ENCODE results near the gene PRR19.
"Not testable (repeated sequence)": the region's sequence is repeated elsewhere in the genome, so short reads cannot be mapped to it uniquely, and the experiment has no call there.

Gene PRR19, protein sequence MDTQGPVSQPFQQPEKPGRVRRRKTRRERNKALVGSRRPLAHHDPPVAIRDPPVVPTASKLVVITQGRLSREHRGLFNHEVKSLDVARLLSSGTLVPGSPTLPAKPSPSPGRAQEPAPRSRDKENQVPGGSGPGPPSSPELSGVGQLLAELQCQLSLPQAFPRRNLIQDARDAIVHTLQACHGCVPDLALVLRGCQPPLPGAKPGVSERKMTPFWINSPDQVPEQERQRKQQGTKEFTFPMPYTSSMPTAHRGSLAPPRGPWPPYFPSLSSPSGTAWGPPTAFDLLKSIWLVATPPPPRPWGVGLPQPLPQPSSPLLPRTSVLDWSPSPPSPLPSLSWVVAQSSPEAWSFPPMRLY

DNA sequence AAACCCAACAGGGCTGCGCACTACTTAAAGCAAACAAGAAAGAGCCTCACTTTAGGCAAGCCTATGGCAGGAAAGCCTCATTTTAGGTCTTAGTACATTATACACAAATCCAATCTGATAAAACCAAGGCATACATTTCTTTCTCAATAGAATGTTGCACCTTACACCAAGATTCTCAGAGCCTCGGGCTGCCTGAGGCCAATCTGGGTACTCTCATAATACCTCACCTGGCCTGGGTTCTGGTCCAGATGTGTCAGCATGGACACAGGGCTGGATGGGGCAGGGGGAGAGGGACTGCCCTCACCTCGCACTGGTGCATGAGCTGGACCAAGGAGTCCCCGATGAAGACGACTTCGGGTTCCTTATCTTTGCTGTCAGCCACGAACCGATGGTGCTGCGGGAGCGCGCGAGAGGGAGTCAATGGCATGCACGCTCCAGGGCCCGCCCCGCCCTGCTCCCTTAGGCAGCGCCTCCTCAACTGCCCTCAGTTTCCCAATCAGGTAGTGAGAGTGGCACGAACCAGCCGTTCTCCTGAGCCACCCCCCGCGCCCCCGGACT lies at the start of gene PRR19:
Gene PRR19 (plus strand): TSS at position 487 of the 558 bp plus-strand sequence. CDS start 7,453 bp downstream, outside the sequence.
- DNase-seq (ENCODE audit: low spot score): no peak

DNA sequence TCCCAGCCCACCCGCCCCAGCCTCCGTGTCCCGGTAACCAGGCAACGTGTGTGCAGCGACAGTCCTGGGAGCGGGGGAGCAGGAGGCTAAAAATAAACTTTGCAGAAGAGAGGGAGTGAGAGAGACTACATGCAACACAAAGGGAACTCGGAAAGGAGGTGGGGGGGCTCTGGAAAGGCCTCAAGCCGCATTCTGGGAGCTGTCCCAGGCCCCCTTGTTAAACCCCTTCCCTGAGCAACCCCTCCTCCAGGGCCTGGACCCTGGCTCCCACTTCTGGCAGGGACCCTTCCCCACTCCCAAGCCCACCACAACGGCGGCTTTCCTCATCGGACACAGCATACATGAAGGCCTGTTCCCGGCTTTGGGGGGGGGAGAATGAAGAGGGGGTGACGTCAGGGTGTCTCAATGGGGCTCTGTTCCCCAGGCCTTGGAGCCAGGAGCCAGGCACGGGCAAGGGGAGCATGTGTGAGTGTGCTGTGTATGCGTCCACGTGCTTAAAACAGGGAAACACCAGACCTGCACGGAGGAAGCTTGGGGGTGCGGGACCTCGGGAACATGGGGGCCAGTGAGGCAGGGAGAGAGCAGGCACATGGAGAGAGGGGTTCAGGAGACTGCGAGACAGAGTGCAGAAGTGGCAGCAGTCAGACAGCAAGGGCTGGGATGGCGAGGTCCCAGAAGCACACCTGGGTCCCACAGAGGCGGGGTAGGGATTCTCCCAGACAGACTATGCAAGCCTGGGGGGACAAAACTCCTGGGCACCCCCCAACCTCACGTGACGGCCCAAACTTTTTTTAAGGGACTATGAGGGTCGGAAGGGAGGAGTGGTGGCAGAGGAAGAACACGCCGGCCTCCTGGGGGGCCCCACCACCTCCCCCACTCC lies 49.3 kb upstream of the PRR19 start:
- peak; percentile 92 for DNase-seq (ENCODE audit: low spot score)

DNA sequence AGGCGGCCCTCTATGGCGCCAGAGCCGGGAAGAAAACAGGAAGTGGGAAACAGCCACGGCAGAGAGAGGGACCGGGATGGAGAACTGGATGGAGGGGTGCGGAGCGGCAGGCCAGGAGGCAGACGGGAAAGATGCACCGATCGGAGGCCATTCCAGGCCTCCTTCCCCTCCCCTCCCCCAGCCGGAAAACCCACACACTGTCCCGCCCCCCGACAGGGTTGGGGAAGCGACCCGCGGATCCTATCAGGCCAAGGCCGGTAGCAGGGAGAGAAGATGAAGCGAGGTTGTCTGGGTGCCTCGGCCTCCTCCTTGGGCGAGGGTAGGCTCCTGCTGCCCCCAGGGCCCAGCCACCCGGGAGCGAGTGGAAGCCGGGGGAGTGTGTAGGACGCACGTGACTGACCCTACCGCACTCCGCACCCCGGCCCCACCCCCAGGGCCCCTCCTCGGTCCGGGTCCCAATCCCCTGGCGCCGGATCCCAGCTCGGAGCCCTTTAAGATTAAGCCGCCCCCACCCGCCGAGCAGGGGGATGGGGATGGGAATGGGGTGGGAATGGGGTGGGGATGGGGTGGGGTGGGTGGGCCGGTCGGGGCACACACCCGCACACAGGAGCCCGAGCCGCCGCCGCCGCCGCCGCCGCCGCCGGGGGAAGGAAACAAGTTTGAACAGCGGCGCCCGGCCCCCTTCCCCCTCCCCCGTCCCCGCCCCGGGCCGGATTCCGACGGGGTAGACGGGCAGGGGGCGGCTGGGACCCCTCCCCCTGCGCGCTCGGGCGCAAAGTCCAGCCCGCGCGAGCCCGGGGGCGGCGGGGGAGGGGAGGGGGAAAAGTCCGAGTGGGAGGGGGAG lies 48.5 kb upstream of the PRR19 start:
- peak; percentile 29 for DNase-seq (ENCODE audit: low spot score)

DNA sequence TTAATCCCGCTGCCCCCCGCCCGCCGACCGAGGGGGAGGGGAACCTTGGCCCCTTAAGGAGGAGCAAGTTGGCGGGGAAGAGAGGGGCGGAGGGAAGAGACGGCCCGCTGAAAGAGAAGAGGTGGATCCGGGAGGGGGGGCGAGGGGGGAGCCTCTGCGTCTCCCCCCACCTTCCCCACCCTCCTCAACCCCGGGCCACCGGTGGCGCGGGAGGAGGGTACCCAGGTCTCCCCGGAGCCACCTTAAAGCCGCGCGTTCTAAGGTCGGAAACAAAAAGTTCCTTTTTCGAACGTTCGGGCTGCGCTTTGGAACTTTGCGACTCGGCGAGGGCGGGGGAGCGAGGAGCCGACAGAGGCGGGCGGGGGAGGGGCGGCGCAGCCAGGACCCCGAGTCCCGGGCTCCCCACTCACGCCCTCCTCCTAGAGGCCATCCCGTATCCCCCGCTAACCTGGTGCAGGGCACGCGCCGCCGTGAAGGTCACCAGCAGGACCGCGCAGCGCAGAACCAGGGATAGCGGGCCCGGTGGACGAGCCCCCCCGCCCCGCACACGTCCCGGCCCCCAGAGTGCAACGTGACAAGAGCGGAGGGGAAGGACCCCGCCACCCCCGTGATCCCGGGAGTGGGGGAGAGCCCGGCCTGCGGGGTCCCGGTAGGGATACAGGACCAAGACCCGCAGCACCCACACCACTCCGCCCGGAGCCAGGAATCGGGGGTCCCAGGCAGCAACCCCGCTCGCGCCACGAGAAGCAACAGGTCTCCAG lies 47.7 kb upstream of the PRR19 start:
- peak; percentile 82 for DNase-seq (ENCODE audit: low spot score)

DNA sequence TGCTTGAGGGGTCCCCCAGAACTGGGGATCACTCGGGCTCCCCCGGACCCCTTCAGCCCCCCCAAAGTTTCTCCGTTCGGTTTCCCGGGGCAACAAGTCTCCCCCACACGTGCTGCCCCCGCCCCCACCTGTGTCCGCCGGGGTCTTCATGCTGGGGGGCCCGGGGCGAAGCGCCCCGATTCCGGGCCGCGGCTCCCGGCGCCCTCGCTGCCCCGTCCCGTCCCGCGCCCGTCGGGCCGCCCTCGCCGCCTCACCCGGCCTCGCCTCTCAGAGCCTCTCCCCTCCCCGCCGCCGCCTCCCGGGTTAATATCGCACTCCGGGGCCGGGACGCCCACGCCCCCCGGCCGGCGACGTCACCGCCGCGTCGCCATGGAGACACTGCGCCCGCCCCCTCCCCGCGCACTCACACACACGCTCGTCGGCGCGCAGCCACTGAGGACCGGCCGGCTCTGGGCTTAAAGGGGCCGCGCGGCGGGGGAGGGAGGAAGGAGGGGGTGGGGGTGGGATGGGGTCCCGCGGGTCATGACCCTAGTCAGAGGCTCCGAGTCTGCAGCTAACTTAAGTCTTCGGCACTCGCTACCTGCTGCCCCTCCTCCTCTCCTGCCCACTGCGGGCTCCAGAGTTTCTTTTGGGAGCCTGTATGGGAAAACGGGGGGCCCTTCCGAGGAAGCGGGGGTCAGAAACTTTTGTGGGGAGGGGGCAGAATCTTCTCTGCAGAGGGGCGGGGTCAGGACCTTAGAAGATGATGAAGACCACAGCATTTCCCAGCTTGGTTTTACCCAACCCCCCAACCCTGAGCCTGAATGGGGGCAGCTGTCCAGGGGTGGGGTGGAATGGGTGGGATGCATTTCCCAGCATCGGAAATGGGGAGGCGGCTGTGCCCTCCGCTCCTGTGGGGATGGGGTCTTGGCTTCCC lies 46.8 kb upstream of the PRR19 start, which contains the start of gene ERF:
Gene ERF (minus strand): TSS at position 279 of the 916 bp plus-strand sequence. CDS start 129 bp downstream, at position 150.
- peak; percentile 86 for DNase-seq (ENCODE audit: low spot score)

DNA sequence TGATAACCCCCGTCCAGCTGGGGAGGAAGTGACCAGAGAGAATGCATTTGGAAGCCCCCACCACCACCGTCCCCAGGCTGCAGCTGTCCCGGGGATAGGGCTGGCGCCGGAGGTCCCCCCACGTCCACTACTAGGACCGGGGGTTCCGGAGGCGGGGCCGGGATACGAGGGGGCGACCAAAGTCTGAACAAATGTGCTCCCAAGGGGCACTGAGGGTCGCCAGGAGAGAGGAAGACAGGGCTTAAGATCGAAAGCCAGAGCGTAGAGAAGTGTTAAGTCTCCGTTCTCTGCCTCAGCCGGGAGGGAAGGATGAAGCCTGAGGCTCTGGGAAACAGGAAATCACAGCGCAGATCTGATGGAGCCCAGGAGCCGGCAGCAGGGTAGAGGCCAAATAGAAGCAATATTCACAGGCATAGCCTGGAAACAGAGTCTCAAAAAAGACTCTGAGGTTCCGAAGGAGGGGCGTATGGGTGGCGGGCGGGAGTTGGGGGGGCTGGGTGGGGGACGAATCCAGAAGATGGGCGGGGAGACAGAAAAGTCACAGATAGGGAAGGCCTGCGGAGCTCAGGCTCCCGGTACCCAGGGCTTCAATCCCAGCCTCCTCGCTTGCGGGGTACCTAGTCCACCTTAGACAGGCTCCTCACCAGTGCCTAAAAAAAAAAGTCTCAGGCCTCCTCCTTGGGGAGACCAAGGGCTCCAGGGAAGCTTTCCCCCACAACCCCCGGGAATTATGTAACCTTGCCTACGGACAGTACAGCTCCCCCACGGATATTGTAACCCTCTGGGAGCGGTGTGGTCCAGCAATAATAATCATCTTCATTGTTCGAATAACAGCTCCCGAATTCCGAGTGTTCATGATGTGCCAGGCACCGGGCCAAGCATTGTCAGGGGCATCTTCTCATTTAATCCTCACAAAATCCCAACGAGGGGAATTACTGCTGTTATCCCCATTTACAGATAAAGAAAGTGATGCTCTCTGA lies 45.9 kb upstream of the PRR19 start:
- DNase-seq (ENCODE audit: low spot score): peak; percentile 66

DNA sequence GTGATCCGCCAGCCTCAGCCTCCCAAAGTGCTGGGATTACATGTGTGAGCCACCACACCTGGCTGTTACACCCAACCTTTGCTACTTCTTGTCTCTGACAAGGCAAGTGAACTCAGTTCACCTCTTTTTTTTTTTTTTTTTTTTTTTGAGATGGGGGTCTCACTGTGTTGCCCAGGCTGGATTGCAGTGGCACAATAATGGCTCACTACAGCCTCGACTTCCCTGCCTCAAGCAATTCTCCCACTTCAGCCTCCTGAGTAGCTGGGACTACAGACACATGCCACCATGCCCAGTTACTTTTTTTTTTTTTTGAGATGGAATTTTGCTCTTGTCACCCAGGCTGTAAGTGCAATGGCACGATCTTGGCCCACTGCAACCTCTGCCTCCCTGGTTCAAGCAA lies 44.1 kb upstream of the PRR19 start:
- DNase-seq (ENCODE audit: low spot score): not testable (repeated sequence)

DNA sequence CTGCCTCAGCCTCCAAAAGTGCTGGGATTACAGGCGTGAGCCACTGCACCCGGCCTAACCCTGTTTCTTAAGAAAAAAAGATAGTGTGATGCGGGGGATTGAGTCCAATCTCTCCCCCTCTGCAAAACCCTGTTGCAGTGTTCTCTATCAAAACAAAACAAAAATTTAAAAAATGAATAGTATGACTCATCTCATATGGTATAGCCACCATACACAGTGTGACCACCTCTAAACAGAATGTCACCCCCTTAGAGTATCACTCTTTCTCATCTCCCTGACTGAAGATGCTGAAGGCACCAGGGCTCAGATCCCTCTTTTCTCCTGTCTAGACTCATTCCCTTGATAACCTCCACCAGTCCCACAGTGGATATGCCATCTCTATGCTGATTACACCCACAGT lies 40.2 kb upstream of the PRR19 start:
- no peak for DNase-seq (ENCODE audit: low spot score)

DNA sequence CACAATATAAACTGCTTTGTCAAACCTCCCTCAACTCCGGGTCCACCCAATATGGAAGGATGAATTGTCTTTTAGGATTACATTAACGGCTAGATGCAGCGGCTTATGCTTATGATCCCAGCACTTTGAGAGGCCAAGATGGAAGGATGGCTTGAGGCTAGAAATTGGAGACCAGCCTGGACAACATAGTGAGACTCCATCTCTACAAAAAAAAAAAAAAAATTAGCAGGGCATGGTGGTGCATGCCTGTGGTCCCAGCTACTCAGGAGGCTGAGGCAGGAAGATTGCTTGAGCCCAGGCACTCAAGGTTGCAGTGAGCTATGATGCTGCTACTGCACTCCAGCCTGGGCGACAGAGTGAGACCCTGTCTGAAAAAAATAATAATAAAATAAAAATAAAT lies 35.8 kb upstream of the PRR19 start:
- not testable (repeated sequence) for DNase-seq (ENCODE audit: low spot score)

DNA sequence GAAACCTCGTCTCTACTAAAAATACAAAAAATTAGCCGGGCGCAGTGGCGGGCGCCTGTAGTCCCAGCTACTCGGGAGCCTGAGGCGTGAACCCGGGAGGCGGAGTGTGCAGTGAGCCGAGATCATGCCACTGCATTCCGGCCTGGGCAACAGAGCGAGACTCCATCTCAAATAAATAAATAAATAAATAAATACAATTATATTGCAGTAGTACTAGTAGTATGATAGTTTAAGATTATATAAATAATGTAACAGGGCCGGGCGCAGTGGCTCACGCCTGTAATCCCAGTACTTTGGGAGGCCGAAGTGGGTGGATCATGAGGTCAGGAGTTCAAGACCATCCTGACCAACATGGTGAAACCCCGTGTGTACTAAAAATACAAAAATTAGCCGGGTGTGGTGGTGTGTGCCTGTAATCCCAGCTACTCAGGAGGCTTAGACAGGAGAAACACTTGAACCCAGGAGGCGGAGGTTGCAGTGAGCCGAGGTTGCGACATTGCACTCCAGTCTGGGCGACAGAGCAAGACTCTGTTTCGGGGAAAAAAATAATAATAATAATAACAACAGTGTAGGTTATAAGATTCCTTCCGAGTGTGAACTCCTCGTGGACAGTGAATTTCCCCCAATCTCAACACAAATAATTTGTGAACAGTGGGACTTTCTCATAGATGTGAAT lies 34.9 kb upstream of the PRR19 start:
- not testable (repeated sequence) for DNase-seq (ENCODE audit: low spot score)

DNA sequence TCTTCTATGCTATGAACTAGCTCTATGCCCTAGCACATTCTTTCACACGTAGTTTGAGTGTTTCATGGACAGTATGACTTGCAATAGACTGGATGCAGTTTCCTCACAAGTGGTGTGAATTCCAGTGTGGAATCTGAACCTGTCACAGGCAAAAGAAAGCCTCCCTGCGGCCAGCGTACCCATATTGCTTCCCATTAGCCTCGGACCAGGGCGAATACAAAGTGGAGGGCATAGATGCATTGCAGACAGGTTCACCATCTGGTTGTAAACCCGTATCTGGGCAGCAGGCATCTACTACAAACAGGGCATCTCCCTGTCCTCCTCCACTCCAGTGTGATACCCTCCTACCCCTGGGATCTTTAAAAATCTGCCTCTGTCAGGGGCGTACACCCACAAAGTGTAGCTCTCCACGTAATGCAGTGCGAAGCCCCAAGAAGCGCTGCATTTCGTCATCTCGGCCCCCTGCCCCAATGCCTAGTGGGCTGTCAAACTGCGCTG lies 34.2 kb upstream of the PRR19 start:
- DNase-seq (ENCODE audit: low spot score): peak; percentile 37

DNA sequence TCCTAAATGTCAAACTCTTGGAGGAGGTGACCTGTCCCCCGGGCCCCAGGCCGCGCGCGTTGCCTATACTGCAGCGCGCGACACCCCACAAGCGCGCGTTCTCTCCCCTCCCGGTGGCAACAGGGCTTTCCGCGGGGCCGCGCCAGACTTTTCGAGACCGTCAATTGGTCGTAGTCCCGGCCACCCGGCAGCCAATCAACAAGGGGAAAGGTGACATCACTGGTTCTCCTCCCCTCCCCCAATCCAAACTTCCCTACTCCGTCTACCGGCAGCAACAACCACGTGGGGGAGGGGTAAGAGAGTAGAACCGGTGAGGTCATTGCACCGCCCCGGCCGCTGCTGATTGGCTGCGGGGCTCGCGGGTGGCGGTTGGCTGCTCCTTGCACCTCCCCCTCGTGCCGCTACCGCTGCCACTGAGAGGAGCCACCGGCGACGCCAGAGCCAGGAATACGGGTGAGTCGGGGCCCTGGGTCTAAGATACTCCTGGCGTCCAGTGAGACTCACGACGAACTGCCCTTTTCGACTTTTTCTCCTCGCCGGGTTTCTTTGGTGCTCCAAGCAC lies 33.7 kb upstream of the PRR19 start:
- DNase-seq (ENCODE audit: low spot score): peak; percentile 100

DNA sequence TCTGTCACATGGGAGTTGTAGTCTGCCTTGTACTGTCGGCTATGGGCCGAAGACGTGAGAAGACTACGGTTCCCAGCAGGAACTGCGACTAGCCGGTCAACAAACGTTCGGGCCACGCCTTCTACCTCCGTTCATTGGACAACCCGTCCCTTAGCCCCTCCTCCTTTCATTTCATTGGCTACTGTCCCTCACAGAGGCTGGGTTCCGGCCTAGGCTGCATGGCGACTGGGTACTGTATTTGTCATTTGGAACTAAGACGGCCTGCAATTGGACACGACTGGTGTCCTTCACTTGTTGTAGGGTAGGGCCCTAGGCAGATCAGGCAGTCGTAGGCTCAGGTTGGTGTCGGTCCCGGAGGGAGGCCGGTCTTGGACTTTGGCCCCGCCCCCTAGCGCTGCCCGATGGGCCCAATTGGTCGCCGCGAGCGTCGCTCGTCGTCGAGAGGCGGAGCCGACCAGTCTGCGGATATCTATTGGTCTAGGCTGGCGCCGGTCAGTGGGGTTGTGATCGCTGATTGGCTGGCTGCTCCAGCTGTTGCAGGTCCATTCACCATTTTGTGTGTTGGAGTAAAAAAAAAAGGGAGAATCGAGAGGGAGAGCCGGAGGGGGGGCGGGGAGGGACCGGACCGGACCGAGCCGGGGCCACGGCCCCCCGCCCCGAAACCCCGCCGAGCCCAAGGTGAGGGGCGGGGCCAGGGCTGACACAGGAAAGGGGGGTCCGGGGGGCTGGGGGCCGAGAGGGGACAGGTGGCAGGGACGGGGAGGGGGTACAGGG lies 33.0 kb upstream of the PRR19 start, which contains the start of gene CIC:
Gene CIC (plus strand): TSS at position 549 of the 774 bp plus-strand sequence. CDS start 2,532 bp downstream, outside the sequence.
- peak; percentile 100 for DNase-seq (ENCODE audit: low spot score)

DNA sequence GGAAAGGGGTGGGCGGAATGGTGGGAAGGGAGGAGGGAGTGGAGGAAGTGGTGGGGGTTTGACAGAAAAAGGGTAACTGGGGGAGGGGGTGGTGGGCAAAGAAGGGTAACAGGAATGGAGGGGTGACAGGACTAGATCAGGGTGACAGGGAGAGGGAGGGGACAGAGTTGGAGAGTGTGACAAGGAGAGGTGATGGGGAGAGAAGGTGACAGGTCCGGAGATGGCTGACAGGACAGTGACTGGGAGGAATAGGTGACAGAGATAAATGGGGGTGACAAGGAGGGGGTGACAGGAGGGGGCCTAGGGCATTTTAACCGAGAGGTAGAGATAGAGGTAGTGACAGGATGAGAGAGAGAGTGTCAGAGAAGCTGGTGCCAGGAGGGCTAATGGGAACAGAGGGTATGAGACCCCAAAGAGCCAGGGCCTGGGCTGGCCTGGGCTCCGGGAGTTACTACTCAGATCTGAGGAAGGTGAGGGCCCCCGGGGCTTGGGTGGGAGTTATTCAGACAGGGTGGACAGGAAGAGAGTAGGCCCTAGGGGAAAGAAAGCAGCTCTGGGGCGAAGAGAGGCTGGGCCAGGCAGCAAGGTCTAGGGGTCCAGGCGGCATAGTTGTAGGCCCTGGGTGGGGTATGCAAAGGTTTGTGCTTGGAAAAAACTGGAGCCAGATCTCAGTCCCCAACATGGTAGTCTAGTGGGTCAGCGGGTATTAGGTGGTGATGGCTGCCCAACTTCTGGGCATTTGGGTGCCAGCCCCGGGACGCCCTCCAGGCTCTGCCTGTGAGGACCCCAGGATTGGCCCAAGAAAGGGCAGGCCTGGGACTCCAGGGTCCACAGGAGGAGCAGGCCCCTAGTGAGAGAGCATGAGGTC lies 32.2 kb upstream of the PRR19 start:
- DNase-seq (ENCODE audit: low spot score): peak; percentile 32

DNA sequence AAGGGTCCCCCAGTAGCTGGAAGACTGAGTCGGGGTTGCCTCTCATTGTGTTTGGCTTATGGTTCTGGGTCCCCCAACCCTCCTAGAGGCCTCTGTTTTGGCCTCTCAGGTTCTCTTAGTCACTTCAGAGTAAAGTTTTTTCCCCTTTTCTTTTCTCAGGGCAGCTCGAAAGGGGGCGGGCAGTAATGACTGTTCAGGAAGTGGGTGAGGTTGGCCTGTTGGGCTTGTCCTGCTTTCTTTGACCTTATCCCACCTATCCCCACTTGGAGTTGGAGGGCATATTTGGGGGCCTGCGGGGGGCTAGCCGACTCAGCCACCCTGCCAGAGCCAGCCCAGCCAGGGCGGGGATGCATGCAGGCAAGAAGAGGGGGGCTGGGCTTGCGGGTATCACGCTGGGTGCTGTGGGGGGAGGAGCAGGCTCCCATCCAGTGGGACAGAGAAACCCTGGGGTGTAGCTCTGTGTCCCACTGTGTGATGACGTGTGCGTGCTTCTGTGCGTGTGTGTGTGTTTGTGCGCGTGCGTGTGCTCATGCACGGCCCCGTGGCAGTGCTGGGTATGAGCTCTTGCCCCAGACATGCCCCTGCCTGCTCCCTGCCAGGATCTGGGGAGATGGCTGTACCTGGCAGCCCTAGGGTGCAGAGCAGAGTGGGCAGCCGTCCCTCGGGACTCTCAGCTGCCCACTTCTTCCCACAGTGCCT lies 31.4 kb upstream of the PRR19 start:
- peak; percentile 69 for DNase-seq (ENCODE audit: low spot score)
